ENCODE measurements around the gene TRAPPC6A. TPM values are rescaled to one million over a fixed set of nuclear protein-coding genes. Genes with fewer than 3 reads are reported as not detected.

TRAPPC6A gene
- total and polyA plus RNA-seq, 7 experiments from 2014 or later: 44.6 to 174 (median 55.1) TPM

- H3K9me3 ChIP-seq (ENCODE audit: control insufficient read depth in 2 of 3, low read length in 3 of 3): no peaks in the 10 kb centered on the region
- no peaks in the 10 kb centered on the region for H3K36me3 ChIP-seq (ENCODE audit: control insufficient read depth in 2 of 3, insufficient read depth in 3 of 3, low read length in 3 of 3)
- Mint-ChIP-seq H3K9me3 (no peaks in the 10 kb centered on the region), H3K36me3 (peaks cover 0 to 3% (median 0%) of the 10 kb centered on the region in 5 donors), H3K4me1 (peaks cover 30 to 88% (median 63%) of the 10 kb centered on the region in 7 donors), H3K27ac (peak overlapping the region in 7 of 9 donors; percentile 38 to 88 (median 68)), H3K4me3 (peak overlapping the region in 9 of 10 donors; percentile 9 to 85 (median 76)), H3K27me3 (no peaks in the 10 kb centered on the region)
- CTCF ChIA-PET: interaction anchor here (1.2 to 1.5 kb wide), 2 partner anchors 9 to 69 kb away, joined by 3 to 6 read pairs; no protein-coding TSS in a partner anchor
- DNase-seq (no peak), ATAC-seq (no peak)
- no peaks in the 10 kb centered on the region for H3K27me3 ChIP-seq (ENCODE audit: control insufficient read depth in 2 of 2, insufficient read depth in 2 of 2, low read length in 2 of 2)
- H3K4me1 ChIP-seq (ENCODE audit: control insufficient read depth in 2 of 2, insufficient read depth in 2 of 2, low read length in 2 of 2): peaks cover 9 to 42% of the 10 kb centered on the region in 2 donors
- POLR2A ChIA-PET: interaction anchor here (0.7 to 1.1 kb wide), 2 partner anchors 15 to 27 kb away, joined by 3 read pairs; no protein-coding TSS in a partner anchor
- H3K27ac ChIP-seq (ENCODE audit: low read depth, low read length): peak overlapping the region; percentile 31
- H3K4me3 ChIP-seq (ENCODE audit: low read length): no peak overlapping the region
- intact Hi-C loops (cut with micrococcal nuclease): loop anchor here in 1 of 2 donors (1.0 kb wide), 1 partner anchor 15 kb away; no protein-coding TSS in a partner anchor
These were observed 59.9 kb downstream of the TRAPPC6A start for GRCh38 chr19:45118106-45118505.

GRCh38 chr19:45117671-45118070 is 60.4 kb downstream of the TRAPPC6A start:
- peaks cover 0 to 3% (median 0%) of the 10 kb centered on the region in 5 donors for H3K36me3 Mint-ChIP-seq
- CTCF ChIA-PET: interaction anchor here (1.2 to 1.5 kb wide), 2 partner anchors 9 to 69 kb away, joined by 3 to 6 read pairs; no protein-coding TSS in a partner anchor
- no peaks in the 10 kb centered on the region for H3K9me3 Mint-ChIP-seq
- no peaks in the 10 kb centered on the region for H3K27me3 ChIP-seq (ENCODE audit: control insufficient read depth in 2 of 2, insufficient read depth in 2 of 2, low read length in 2 of 2)
- DNase-seq (no peak), ATAC-seq (no peak)
- no peak overlapping the region for H3K4me3 ChIP-seq (ENCODE audit: low read length)
- H3K27ac ChIP-seq (ENCODE audit: low read depth, low read length): no peak overlapping the region
- no peaks in the 10 kb centered on the region for H3K27me3 Mint-ChIP-seq
- peak overlapping the region in 3 of 9 donors; percentile 64 to 88 (median 77) for H3K27ac Mint-ChIP-seq
- peak overlapping the region in 9 of 10 donors; percentile 47 to 85 (median 80) for H3K4me3 Mint-ChIP-seq
- H3K4me1 ChIP-seq (ENCODE audit: control insufficient read depth in 2 of 2, insufficient read depth in 2 of 2, low read length in 2 of 2): peaks cover 9 to 42% of the 10 kb centered on the region in 2 donors
- intact Hi-C loops (cut with micrococcal nuclease): loop anchor here in 1 of 2 donors (1.0 kb wide), 1 partner anchor 14 kb away; no protein-coding TSS in a partner anchor
- peaks cover 30 to 88% (median 63%) of the 10 kb centered on the region in 7 donors for H3K4me1 Mint-ChIP-seq
- no peaks in the 10 kb centered on the region for H3K36me3 ChIP-seq (ENCODE audit: control insufficient read depth in 2 of 3, insufficient read depth in 3 of 3, low read length in 3 of 3)
- no peaks in the 10 kb centered on the region for H3K9me3 ChIP-seq (ENCODE audit: control insufficient read depth in 2 of 3, low read length in 3 of 3)
- POLR2A ChIA-PET: interaction anchor here (0.5 to 1.1 kb wide), 3 partner anchors 14 to 903 kb away, joined by 3 to 4 read pairs (median 3); no protein-coding TSS in a partner anchor

GRCh38 chr19:45117167-45117594 is 60.9 kb downstream of the TRAPPC6A start:
- Mint-ChIP-seq H3K27me3 (no peaks in the 10 kb centered on the region), H3K9me3 (no peaks in the 10 kb centered on the region), H3K27ac (peak overlapping the region in 7 of 9 donors; percentile 25 to 87 (median 67)), H3K4me1 (peaks cover 30 to 86% (median 59%) of the 10 kb centered on the region in 7 donors), H3K4me3 (peak overlapping the region; percentile 47 to 85 (median 78)), H3K36me3 (peaks cover 0 to 3% (median 0%) of the 10 kb centered on the region in 5 donors)
- DNase-seq (peak in 8 of 9 donors; percentile 27 to 74 (median 39)), ATAC-seq (peak; percentile 65)
- H3K9me3 ChIP-seq (ENCODE audit: control insufficient read depth in 2 of 3, low read length in 3 of 3): no peaks in the 10 kb centered on the region
- ChIA-PET POLR2A (interaction anchor here (0.5 to 1.1 kb wide), 2 partner anchors 26 to 904 kb away, joined by 3 to 4 read pairs; no protein-coding TSS in a partner anchor), CTCF (interaction anchor here (0.6 to 1.5 kb wide), 2 partner anchors 70 to 112 kb away, joined by 4 to 6 read pairs; no protein-coding TSS in a partner anchor)
- intact Hi-C loops (cut with micrococcal nuclease): no loop called here
- H3K4me3 ChIP-seq (ENCODE audit: low read length): no peak overlapping the region
- H3K27me3 ChIP-seq (ENCODE audit: control insufficient read depth in 2 of 2, insufficient read depth in 2 of 2, low read length in 2 of 2): no peaks in the 10 kb centered on the region
- H3K36me3 ChIP-seq (ENCODE audit: control insufficient read depth in 2 of 3, insufficient read depth in 3 of 3, low read length in 3 of 3): no peaks in the 10 kb centered on the region
- peaks cover 9 to 41% of the 10 kb centered on the region in 2 donors for H3K4me1 ChIP-seq (ENCODE audit: control insufficient read depth in 2 of 2, insufficient read depth in 2 of 2, low read length in 2 of 2)
- peak overlapping the region; percentile 18 for H3K27ac ChIP-seq (ENCODE audit: low read depth, low read length)

- peaks cover 22 to 80% (median 52%) of the 10 kb centered on the region in 7 donors for H3K4me1 Mint-ChIP-seq
- intact Hi-C loops (cut with micrococcal nuclease): no loop called here
- POLR2A ChIA-PET: interaction anchor here (0.8 kb wide), 1 partner anchor 29 kb away, joined by 3 read pairs; no protein-coding TSS in a partner anchor
These were observed 62.0 kb downstream of the TRAPPC6A start for GRCh38 chr19:45115809-45116615.

GRCh38 chr19:45114116-45114515 is 63.9 kb downstream of the TRAPPC6A start:
- ChIA-PET CTCF (interaction anchor here (0.6 kb wide), 1 partner anchor 32 kb away, joined by 4 read pairs; no protein-coding TSS in a partner anchor), POLR2A (no interaction called here)
- no peak overlapping the region for H3K4me3 ChIP-seq (ENCODE audit: low read length)
- no peak overlapping the region for H3K27ac ChIP-seq (ENCODE audit: low read depth, low read length)
- H3K4me3 Mint-ChIP-seq: no peak overlapping the region
- H3K36me3 ChIP-seq (ENCODE audit: control insufficient read depth in 2 of 3, insufficient read depth in 3 of 3, low read length in 3 of 3): no peaks in the 10 kb centered on the region
- H3K9me3 Mint-ChIP-seq: no peaks in the 10 kb centered on the region
- peaks cover 0 to 3% (median 0%) of the 10 kb centered on the region in 5 donors for H3K36me3 Mint-ChIP-seq
- peaks cover 9 to 26% of the 10 kb centered on the region in 2 donors for H3K4me1 ChIP-seq (ENCODE audit: control insufficient read depth in 2 of 2, insufficient read depth in 2 of 2, low read length in 2 of 2)
- H3K27ac Mint-ChIP-seq: peak overlapping the region in 1 of 9 donors; percentile 54
- ATAC-seq (no peak), DNase-seq (no peak)
- intact Hi-C loops (cut with micrococcal nuclease): no loop called here
- peaks cover 24 to 72% (median 44%) of the 10 kb centered on the region in 7 donors for H3K4me1 Mint-ChIP-seq
- no peaks in the 10 kb centered on the region for H3K27me3 Mint-ChIP-seq
- H3K27me3 ChIP-seq (ENCODE audit: control insufficient read depth in 2 of 2, insufficient read depth in 2 of 2, low read length in 2 of 2): no peaks in the 10 kb centered on the region
- no peaks in the 10 kb centered on the region for H3K9me3 ChIP-seq (ENCODE audit: control insufficient read depth in 2 of 3, low read length in 3 of 3)

More at GRCh38 chr19:45115809-45116615, 62.0 kb downstream of the TRAPPC6A start:
- H3K27me3 Mint-ChIP-seq: no peaks in the 10 kb centered on the region
- H3K9me3 Mint-ChIP-seq: no peaks in the 10 kb centered on the region
- H3K36me3 Mint-ChIP-seq: peaks cover 0 to 3% (median 0%) of the 10 kb centered on the region in 5 donors
- CTCF ChIA-PET: no interaction called here
- ATAC-seq (peak; percentile 40), DNase-seq (no peak)
- H3K4me3 Mint-ChIP-seq: peak overlapping the region in 9 of 10 donors; percentile 43 to 83 (median 75)
- H3K27ac Mint-ChIP-seq: peak overlapping the region in 4 of 9 donors; percentile 20 to 74 (median 62)
- no peak overlapping the region for H3K4me3 ChIP-seq (ENCODE audit: low read length)
- H3K9me3 ChIP-seq (ENCODE audit: control insufficient read depth in 2 of 3, low read length in 3 of 3): no peaks in the 10 kb centered on the region
- no peaks in the 10 kb centered on the region for H3K27me3 ChIP-seq (ENCODE audit: control insufficient read depth in 2 of 2, insufficient read depth in 2 of 2, low read length in 2 of 2)
- no peaks in the 10 kb centered on the region for H3K36me3 ChIP-seq (ENCODE audit: control insufficient read depth in 2 of 3, insufficient read depth in 3 of 3, low read length in 3 of 3)
- no peak overlapping the region for H3K27ac ChIP-seq (ENCODE audit: low read depth, low read length)
- H3K4me1 ChIP-seq (ENCODE audit: control insufficient read depth in 2 of 2, insufficient read depth in 2 of 2, low read length in 2 of 2): peaks cover 9 to 32% of the 10 kb centered on the region in 2 donors

GRCh38 chr19:45113628-45114027 is 64.4 kb downstream of the TRAPPC6A start:
- Histone ChIP-seq H3K27ac (ENCODE audit: low read depth, low read length) (no peak overlapping the region), H3K9me3 (ENCODE audit: control insufficient read depth in 2 of 3, low read length in 3 of 3) (no peaks in the 10 kb centered on the region), H3K27me3 (ENCODE audit: control insufficient read depth in 2 of 2, insufficient read depth in 2 of 2, low read length in 2 of 2) (no peaks in the 10 kb centered on the region), H3K4me3 (ENCODE audit: low read length) (no peak overlapping the region), H3K36me3 (ENCODE audit: control insufficient read depth in 2 of 3, insufficient read depth in 3 of 3, low read length in 3 of 3) (no peaks in the 10 kb centered on the region), H3K4me1 (ENCODE audit: control insufficient read depth in 2 of 2, insufficient read depth in 2 of 2, low read length in 2 of 2) (peaks cover 9 to 25% of the 10 kb centered on the region in 2 donors)
- peaks cover 0 to 3% (median 0%) of the 10 kb centered on the region in 5 donors for H3K36me3 Mint-ChIP-seq
- ChIA-PET CTCF (interaction anchor here (0.6 to 1.7 kb wide), 2 partner anchors 10 to 31 kb away, joined by 4 to 6 read pairs; no protein-coding TSS in a partner anchor), POLR2A (interaction anchor here (1.2 kb wide), 1 partner anchor 11 kb away, joined by 3 read pairs; no protein-coding TSS in a partner anchor)
- intact Hi-C loops (cut with micrococcal nuclease): no loop called here
- no peak overlapping the region for H3K4me3 Mint-ChIP-seq
- no peaks in the 10 kb centered on the region for H3K27me3 Mint-ChIP-seq
- DNase-seq (no peak), ATAC-seq (no peak)
- H3K9me3 Mint-ChIP-seq: no peaks in the 10 kb centered on the region
- peak overlapping the region in 1 of 9 donors; percentile 54 for H3K27ac Mint-ChIP-seq
- H3K4me1 Mint-ChIP-seq: peaks cover 24 to 70% (median 43%) of the 10 kb centered on the region in 7 donors
